Cardiac muscle cell (in vitro differentiated cells and primary cell): ENCODE data around the gene RELN. TPM values are rescaled to one million over a fixed set of nuclear protein-coding genes. Genes with fewer than 3 reads are reported as not detected.

ENCODE experiments used
- DNase-seq, 2 donors: peaks; one replicate each; pipeline versions ENCODE4 v3.0.0 to v3.0.0-alpha.2; 2010 to 2017; ENCODE audit warnings: low read depth in 1 of 2, low spot score in 1 of 2
- H3K27ac ChIP-seq: fragments of 200-600 bp; sonication (generic); 2 replicates; pipeline ENCODE4 v1.5.1; 2016
- H3K27me3 ChIP-seq: fragments of 200-600 bp; sonication (generic); 2 replicates; pipeline ENCODE4 v1.6.0; 2016; ENCODE audit warnings: control low read depth
- H3K36me3 ChIP-seq: fragments of 200-600 bp; sonication (generic); 2 replicates; pipeline ENCODE4 v1.5.1; 2016; ENCODE audit warnings: control low read depth
- H3K4me1 ChIP-seq: fragments of 200-600 bp; sonication (generic); 2 replicates; pipeline ENCODE4 v1.8.1; 2017; ENCODE audit warnings: low read depth, mild to moderate bottlenecking, mixed run types
- H3K4me3 ChIP-seq: fragments of 200-600 bp; sonication (generic); 2 replicates; pipeline ENCODE4 v1.5.1; 2016; ENCODE audit warnings: mild to moderate bottlenecking
- H3K9me3 ChIP-seq: fragments of 200-600 bp; sonication (generic); 2 replicates; pipeline ENCODE4 v1.5.1; 2017; ENCODE audit warnings: low read depth, mild to moderate bottlenecking, control low read depth
- CTCF ChIP-seq: IDR thresholded peaks from 2 replicates; pipeline ENCODE4 v1.5.1; 2012; ENCODE audit warnings: low read depth, mild to moderate bottlenecking, low read length
- polyA plus RNA-seq: library from polyadenylated mRNA; unstranded; fragments of >200 nt; fragmentation: Nextera tagmentation; extraction: Ambion mirVana; gene quantifications from 2 replicates; pipeline ENCODE4 v1.2.1, GENCODE V29; 2016
- total RNA-seq: library from RNA; depleted of rRNA; stranded (reverse); fragments of >200 nt; gene quantifications from 2 replicates; pipeline ENCODE4 v1.2.3, GENCODE V29; 2016

RELN gene
- total and polyA plus RNA-seq, 2 experiments from 2014 or later = 19.2 to 46.9 TPM

GRCh38 chr7:103593691-103594090 lies 395.8 kb downstream of the RELN start:
- no peak overlapping the region for H3K4me3 ChIP-seq
- H3K9me3 ChIP-seq = no peaks in the 10 kb centered on the region
- no peak for TF ChIP-seq CTCF
- no peaks in the 10 kb centered on the region for H3K4me1 ChIP-seq
- no peak overlapping the region for H3K27ac ChIP-seq
- H3K27me3 ChIP-seq = no peaks in the 10 kb centered on the region
- DNase-seq = no peak
- peaks cover 4% of the 10 kb centered on the region for H3K36me3 ChIP-seq

DNA sequence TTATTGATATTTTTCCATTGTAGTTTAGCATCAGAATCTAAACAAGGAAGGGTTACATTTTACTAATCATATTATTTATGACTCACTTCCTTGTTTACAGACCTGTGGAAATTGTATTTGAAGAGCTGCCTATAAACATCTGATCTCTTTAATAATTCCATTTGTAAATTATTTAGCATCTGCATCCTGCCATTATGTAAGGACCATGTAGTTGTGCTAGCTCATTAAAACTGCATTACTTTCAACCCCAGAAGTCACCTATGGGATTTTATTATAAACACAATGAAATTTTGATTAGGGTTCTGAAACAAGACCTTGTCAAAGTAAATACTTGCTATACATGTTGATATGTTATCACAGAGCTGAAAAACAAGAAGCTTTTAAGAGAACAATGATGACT lies 396.6 kb downstream of the RELN start:
- Histone ChIP-seq H3K9me3 (no peaks in the 10 kb centered on the region), H3K4me3 (no peak overlapping the region), H3K36me3 (peaks cover 4% of the 10 kb centered on the region), H3K4me1 (no peaks in the 10 kb centered on the region), H3K27ac (no peak overlapping the region), H3K27me3 (no peaks in the 10 kb centered on the region)
- DNase-seq = no peak
- no peak for TF ChIP-seq CTCF

- H3K36me3 ChIP-seq = peaks cover 4% of the 10 kb centered on the region
- no peaks in the 10 kb centered on the region for H3K27me3 ChIP-seq
- H3K27ac ChIP-seq = no peak overlapping the region
- DNase-seq = no peak
- H3K4me3 ChIP-seq = no peak overlapping the region
- TF ChIP-seq CTCF = no peak
- H3K4me1 ChIP-seq = no peaks in the 10 kb centered on the region
- H3K9me3 ChIP-seq = no peaks in the 10 kb centered on the region
Measured at GRCh38 chr7:103592187-103592586, 397.3 kb downstream of the RELN start.

- no peak for TF ChIP-seq CTCF
- Histone ChIP-seq H3K9me3 (no peaks in the 10 kb centered on the region), H3K4me1 (no peaks in the 10 kb centered on the region), H3K4me3 (no peak overlapping the region), H3K27me3 (no peaks in the 10 kb centered on the region), H3K27ac (no peak overlapping the region), H3K36me3 (no peaks in the 10 kb centered on the region)
- DNase-seq = no peak
Measured at GRCh38 chr7:103580031-103580430, 409.4 kb downstream of the RELN start.

- H3K9me3 ChIP-seq = no peaks in the 10 kb centered on the region
- TF ChIP-seq CTCF = no peak
- H3K27me3 ChIP-seq = no peaks in the 10 kb centered on the region
- H3K27ac ChIP-seq = no peak overlapping the region
- no peaks in the 10 kb centered on the region for H3K4me1 ChIP-seq
- no peak for DNase-seq
- H3K4me3 ChIP-seq = no peak overlapping the region
- H3K36me3 ChIP-seq = no peaks in the 10 kb centered on the region
Measured at GRCh38 chr7:103577059-103577458, 412.4 kb downstream of the RELN start.

GRCh38 chr7:103576641-103577040 lies 412.8 kb downstream of the RELN start:
- DNase-seq = no peak
- Histone ChIP-seq H3K27ac (no peak overlapping the region), H3K9me3 (no peaks in the 10 kb centered on the region)

More at GRCh38 chr7:103576641-103577040, 412.8 kb downstream of the RELN start:
- no peak for TF ChIP-seq CTCF
- Histone ChIP-seq H3K4me3 (no peak overlapping the region), H3K4me1 (no peaks in the 10 kb centered on the region), H3K27me3 (no peaks in the 10 kb centered on the region), H3K36me3 (no peaks in the 10 kb centered on the region)
